GM13977 (cell line): ENCODE results near the gene POU4F1.

Source experiments
- DNase-seq: peaks from one replicate; pipeline ENCODE4 v3.0.0; 2012; ENCODE audit warnings: low spot score
- CTCF ChIP-seq: IDR thresholded peaks from 2 replicates; pipeline ENCODE4 v1.5.1; 2012; ENCODE audit warnings: mild to moderate bottlenecking, control low read depth; ENCODE audit not compliant: insufficient read depth; ENCODE audit errors: extremely low read depth, missing control alignments
- in situ Hi-C: fragments of 300-500 bp; cut with MboI; formaldehyde crosslinking; loops from one replicate; pipeline ENCODE4 v1.12.0; 2022; ENCODE audit warnings: low sequenced_read_pairs, low pct_unique_long_range_greater_than_20kb, mixed read lengths, inconsistent platforms; ENCODE audit not compliant: unreplicated experiment

The POU4F1 gene

GRCh38 chr13:78566631-78567030 lies 36.7 kb downstream of the POU4F1 start:
- in situ Hi-C loops, result no loop called here
- TF ChIP-seq CTCF, result no peak
- DNase-seq, result no peak

GRCh38 chr13:78562237-78562889 lies 41.0 kb downstream of the POU4F1 start:
- no peak for DNase-seq
- TF ChIP-seq CTCF, result no peak
- in situ Hi-C loops, result no loop called here
